Measurements from ENCODE around the gene AKAP13.

GRCh38 chr15:85485956-85486567 is 105.7 kb downstream of the AKAP13 start:
- no peak for TF ChIP-seq CTCF (IDR thresholded peaks at IDR 0.05)
- no peak for TF ChIP-seq POLR2A (IDR thresholded peaks at IDR 0.05)
